H9 (cell line): Measurements from ENCODE around the gene TSPYL1. TPM values are rescaled to one million over a fixed set of nuclear protein-coding genes. Genes with fewer than 3 reads are reported as not detected.
A peak's percentile ranks its signal among the peaks of the same experiment; 100 is the strongest.

ENCODE experiments used
- DNase-seq: peaks from one replicate; pipeline ENCODE4 v3.0.0-alpha.2; 2017
- H2AFZ ChIP-seq: one replicate; pipeline ENCODE4 v1.6.1; 2013; ENCODE audit warnings: mild to moderate bottlenecking, low read length, control low read depth, moderate library complexity
- H2AK5ac ChIP-seq: 2 replicates; pipeline ENCODE4 v1.6.1; 2013; ENCODE audit warnings: low read length, control low read depth, mixed read lengths; ENCODE audit not compliant: insufficient read length
- H2BK120ac ChIP-seq: one replicate; pipeline ENCODE4 v1.6.1; 2013; ENCODE audit warnings: low read depth, mild to moderate bottlenecking, low read length, control low read depth, inconsistent platforms; ENCODE audit not compliant: poor library complexity, severe bottlenecking
- H2BK12ac ChIP-seq: 2 replicates; pipeline ENCODE4 v1.6.1; 2013; ENCODE audit warnings: low read length, control low read depth, mixed read lengths, low read depth; ENCODE audit not compliant: insufficient read length
- H2BK15ac ChIP-seq: 2 replicates; pipeline ENCODE4 v1.6.1; 2013; ENCODE audit warnings: low read depth, low read length, control low read depth
- H2BK20ac ChIP-seq: one replicate; pipeline ENCODE4 v1.6.1; 2013; ENCODE audit warnings: low read depth, mild to moderate bottlenecking, low read length, control low read depth, inconsistent platforms; ENCODE audit not compliant: poor library complexity, severe bottlenecking
- H2BK5ac ChIP-seq: 2 replicates; pipeline ENCODE4 v1.6.1; 2013; ENCODE audit warnings: low read length, control low read depth, mixed read lengths; ENCODE audit not compliant: insufficient read length
- H3K14ac ChIP-seq: 2 replicates; pipeline ENCODE4 v1.6.1; 2013; ENCODE audit warnings: low read length, control low read depth; ENCODE audit not compliant: insufficient read depth
- H3K18ac ChIP-seq: 2 replicates; pipeline ENCODE4 v1.6.1; 2013; ENCODE audit warnings: low read depth, mild to moderate bottlenecking, mixed read lengths, low read length, control low read depth; ENCODE audit not compliant: insufficient read length
- H3K23ac ChIP-seq: 2 replicates; pipeline ENCODE4 v1.6.1; 2013; ENCODE audit warnings: low read length, control low read depth, mixed read lengths, low read depth; ENCODE audit not compliant: insufficient read length
- H3K23me2 ChIP-seq: 2 replicates; pipeline ENCODE4 v1.6.1; 2013; ENCODE audit warnings: low read depth, mild to moderate bottlenecking, mixed read lengths, low read length, control low read depth; ENCODE audit not compliant: insufficient read length, poor library complexity, severe bottlenecking
- H3K27ac ChIP-seq: 2 replicates; pipeline ENCODE4 v1.5.1; 2013; ENCODE audit warnings: low read length, control low read depth, mixed read lengths, low read depth; ENCODE audit not compliant: insufficient read length
- H3K27me3 ChIP-seq: 2 replicates; pipeline ENCODE4 v1.6.1; 2013; ENCODE audit warnings: low read length, control low read depth, inconsistent platforms; ENCODE audit not compliant: insufficient read depth
- H3K4ac ChIP-seq: 2 replicates; pipeline ENCODE4 v1.6.1; 2013; ENCODE audit warnings: low read depth, mild to moderate bottlenecking, control low read depth, inconsistent platforms, low read length, moderate library complexity
- H3K4me1 ChIP-seq: 2 replicates; pipeline ENCODE4 v1.6.1; 2013; ENCODE audit warnings: low read length, control low read depth, inconsistent platforms; ENCODE audit not compliant: insufficient read depth
- H3K4me2 ChIP-seq: 2 replicates; pipeline ENCODE4 v1.6.1; 2013; ENCODE audit warnings: low read length, control low read depth, mixed read lengths; ENCODE audit not compliant: insufficient read length, insufficient read depth
- H3K56ac ChIP-seq: 2 replicates; pipeline ENCODE4 v1.6.1; 2013; ENCODE audit warnings: low read depth, mild to moderate bottlenecking, mixed read lengths, low read length, control low read depth; ENCODE audit not compliant: insufficient read length
- H3K79me1 ChIP-seq: 2 replicates; pipeline ENCODE4 v1.6.1; 2013; ENCODE audit warnings: low read depth, mild to moderate bottlenecking, moderate library complexity, low read length, control low read depth, inconsistent platforms; ENCODE audit not compliant: insufficient read depth, poor library complexity, severe bottlenecking
- H3K79me2 ChIP-seq: 2 replicates; pipeline ENCODE4 v1.6.1; 2013; ENCODE audit warnings: low read length, control low read depth, inconsistent platforms; ENCODE audit not compliant: insufficient read depth
- H3K9ac ChIP-seq: 2 replicates; pipeline ENCODE4 v1.6.1; 2013; ENCODE audit warnings: low read length, control low read depth, mixed read lengths; ENCODE audit not compliant: insufficient read length; ENCODE audit errors: extremely low read depth
- H3K9me3 ChIP-seq: one replicate; pipeline ENCODE4 v1.6.1; 2013; ENCODE audit warnings: low read depth, low read length, inconsistent platforms; ENCODE audit not compliant: control insufficient read depth
- H3T11ph ChIP-seq: one replicate; pipeline ENCODE4 v1.6.1; 2013; ENCODE audit warnings: mild to moderate bottlenecking, low read length, control low read depth, inconsistent platforms
- H4K20me1 ChIP-seq: one replicate; pipeline ENCODE4 v1.6.1; 2013; ENCODE audit not compliant: control insufficient read depth, insufficient read length, insufficient read depth
- H4K5ac ChIP-seq: 2 replicates; pipeline ENCODE4 v1.6.1; 2013; ENCODE audit warnings: low read depth, mild to moderate bottlenecking, mixed read lengths, low read length, control low read depth; ENCODE audit not compliant: insufficient read length
- H4K8ac ChIP-seq: replicated peaks from 2 replicates; pipeline ENCODE4 v1.6.1; 2013; ENCODE audit warnings: low read length, control low read depth, mixed read lengths, low read depth; ENCODE audit not compliant: insufficient read length
- H4K91ac ChIP-seq: 2 replicates; pipeline ENCODE4 v1.6.1; 2013; ENCODE audit warnings: low read depth, mild to moderate bottlenecking, moderate library complexity, mixed read lengths, low read length, control low read depth; ENCODE audit not compliant: insufficient read length
- H3K27ac Mint-ChIP-seq, 3 experiments: 2 replicates in 2 of 3; 3 replicates in 1 of 3; pipeline ENCODE4 v1.8.0; 2020 to 2021; ENCODE audit warnings: mixed read lengths in 3 of 3, mild to moderate bottlenecking in 1 of 3, moderate library complexity in 1 of 3
- H3K27me3 Mint-ChIP-seq: 2 replicates; pipeline ENCODE4 v1.8.0; 2021; ENCODE audit warnings: low read depth, mild to moderate bottlenecking, moderate library complexity, mixed read lengths
- H3K36me3 Mint-ChIP-seq, 3 experiments: 2 replicates in 2 of 3; 3 replicates in 1 of 3; pipeline ENCODE4 v1.8.0; 2020 to 2021; ENCODE audit warnings: low read depth in 3 of 3, mixed read lengths in 3 of 3; ENCODE audit not compliant: insufficient read depth in 1 of 3
- H3K4me1 Mint-ChIP-seq, 2 experiments: 2 replicates each; pipeline ENCODE4 v1.8.0; 2020; ENCODE audit warnings: mixed read lengths in 2 of 2
- H3K4me3 Mint-ChIP-seq, 2 experiments: 2 replicates in 1 of 2; 3 replicates in 1 of 2; pipeline ENCODE4 v1.8.0; 2020 to 2021; ENCODE audit warnings: mild to moderate bottlenecking in 2 of 2, mixed read lengths in 2 of 2, moderate library complexity in 1 of 2
- H3K9me3 Mint-ChIP-seq, 2 experiments: 2 replicates in 1 of 2; 3 replicates in 1 of 2; pipeline ENCODE4 v1.8.0; 2020; ENCODE audit warnings: mild to moderate bottlenecking in 2 of 2, mixed read lengths in 2 of 2, moderate library complexity in 1 of 2
- CTCF ChIP-seq: fragments of 200-600 bp; sonication (generic); conservative IDR thresholded peaks from 3 replicates; pipeline ENCODE4 v1.8.0; 2021; ENCODE audit warnings: antibody characterized with exemption, mild to moderate bottlenecking
- WGBS: extraction: QIAGEN DNeasy Blood & Tissue Kit; methylation state at CpG from one replicate; pipeline ENCODE4 v1.1.7; 2013; ENCODE audit warnings: missing lambda C conversion rate, low lambda C conversion rate, mixed read lengths; ENCODE audit not compliant: insufficient read length; ENCODE audit errors: extremely low coverage; 5-methylcytosine and 5-hydroxymethylcytosine counted together
- total RNA-seq: library from RNA; stranded (reverse); gene quantifications from 2 replicates; pipeline ENCODE4 v1.2.1, GENCODE V29; 2021

Gene TSPYL1
- total RNA-seq, 1 experiment from 2014 or later, result 75.3 TPM

- no peak overlapping the region for H3K4me2 ChIP-seq
- no peak overlapping the region for H2AFZ ChIP-seq
- Mint-ChIP-seq H3K9me3 (no peaks in the 10 kb centered on the region), H3K27me3 (no peaks in the 10 kb centered on the region; the same call in 1 of the 2 replicates), H3K36me3 (no peaks in the 10 kb centered on the region), H3K4me3 (no peak overlapping the region), H3K4me1 (peaks cover 3 to 5% of the 10 kb centered on the region in 2 experiments; a peak in 2 of 4 replicates), H3K27ac (no peak overlapping the region)
- no peaks in the 10 kb centered on the region for H3K9me3 ChIP-seq
- H4K20me1 ChIP-seq, result no peaks in the 10 kb centered on the region
- no peak overlapping the region for H2AK5ac ChIP-seq
- no peak overlapping the region for H3K14ac ChIP-seq
- no peaks in the 10 kb centered on the region for H3K27me3 ChIP-seq
- H3K9ac ChIP-seq, result no peak overlapping the region
- no peak overlapping the region for H2BK120ac ChIP-seq
- no peak overlapping the region for H3T11ph ChIP-seq
- no peaks in the 10 kb centered on the region for H3K23me2 ChIP-seq
- H2BK15ac ChIP-seq, result no peak overlapping the region
- H3K4ac ChIP-seq, result no peak overlapping the region
- no peak overlapping the region for H3K56ac ChIP-seq
- no peak for DNase-seq
- no CpG with 5 or more reads among the region's 2 CpGs for WGBS
- peak; percentile 94 for TF ChIP-seq CTCF
- no peak overlapping the region for H3K18ac ChIP-seq
- H3K79me2 ChIP-seq, result no peaks in the 10 kb centered on the region
- H4K91ac ChIP-seq, result no peak overlapping the region
- H3K27ac ChIP-seq, result no peak overlapping the region
- no peak overlapping the region for H2BK12ac ChIP-seq
- no peak overlapping the region for H2BK20ac ChIP-seq
- no peaks in the 10 kb centered on the region for H3K79me1 ChIP-seq
- no peak overlapping the region for H4K8ac ChIP-seq
- no peak overlapping the region for H2BK5ac ChIP-seq
- H3K23ac ChIP-seq, result no peak overlapping the region
- no peaks in the 10 kb centered on the region; the same call in 1 of the 2 replicates for H3K4me1 ChIP-seq
- no peak overlapping the region for H4K5ac ChIP-seq
These were observed 8.1 kb upstream of the TSPYL1 start for GRCh38 chr6:116287689-116288282.
